ENCODE measurements around the gene ZNF578.
"Not testable (repeated sequence)": the region's sequence is repeated elsewhere in the genome, so short reads cannot be mapped to it uniquely, and the experiment has no call there.

The ZNF578 gene

DNA sequence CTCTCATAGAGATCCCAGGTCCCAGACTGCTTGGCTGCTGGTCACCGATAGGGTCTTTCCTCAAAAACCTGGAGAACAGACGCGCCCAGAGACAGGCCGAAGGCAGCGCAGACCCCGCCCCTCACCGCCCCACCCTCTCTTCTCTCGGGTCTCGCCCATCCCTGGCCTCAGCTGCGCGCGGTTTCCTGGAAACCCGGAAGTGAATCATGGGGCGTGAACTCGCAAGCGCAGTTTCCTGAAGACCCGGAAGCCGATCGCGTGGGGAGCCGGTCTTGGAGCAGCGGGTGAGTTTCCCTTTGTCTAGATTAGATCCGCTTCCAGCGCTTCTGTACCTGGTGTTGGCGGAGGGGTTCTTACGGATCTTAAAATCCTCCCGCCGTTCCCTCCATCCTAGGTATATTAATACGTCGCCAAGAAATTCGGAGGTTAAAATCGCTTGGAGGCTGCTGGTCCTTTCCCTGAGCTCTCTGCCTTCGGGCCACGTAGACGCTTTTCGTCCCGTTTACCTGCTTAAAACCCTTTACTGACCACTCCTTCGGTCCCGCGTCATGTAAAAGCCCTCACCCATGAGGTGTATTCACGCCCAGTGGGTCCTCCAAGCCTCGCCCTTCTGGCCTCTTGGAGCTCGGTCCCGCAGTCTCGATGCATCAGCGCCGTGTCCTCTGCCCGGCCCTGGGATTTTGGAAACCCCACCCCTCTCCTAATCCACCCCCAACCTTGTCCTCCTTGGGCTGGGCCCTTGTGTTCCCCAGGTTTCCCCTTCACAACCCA is at the start of gene ZNF578:
ZNF578 (plus strand) TSS at position 230 of the 771 bp plus-strand sequence. CDS start 48,293 bp downstream, outside the sequence.
- peak; percentile 92 for DNase-seq

DNA sequence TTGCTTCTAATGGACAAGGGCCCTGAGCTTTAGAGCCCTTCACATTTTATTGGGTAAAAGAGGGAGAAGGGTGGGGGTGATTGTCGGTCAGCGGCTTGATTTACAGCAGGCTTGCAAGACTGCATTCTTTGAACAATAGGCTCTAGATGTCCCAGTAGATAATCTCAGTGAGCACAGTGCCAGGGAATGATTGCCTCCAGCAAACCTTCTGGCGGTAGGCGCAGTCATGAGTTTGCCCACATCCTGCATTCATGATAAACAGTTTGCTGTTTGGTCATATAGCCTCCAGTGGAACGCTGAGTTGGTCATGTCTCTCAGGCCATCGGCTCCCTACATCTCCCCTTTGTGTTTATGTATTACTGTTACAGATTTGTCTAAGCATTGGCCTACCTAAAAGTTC is 43.1 kb upstream of the ZNF578 start:
- no peak for DNase-seq

DNA sequence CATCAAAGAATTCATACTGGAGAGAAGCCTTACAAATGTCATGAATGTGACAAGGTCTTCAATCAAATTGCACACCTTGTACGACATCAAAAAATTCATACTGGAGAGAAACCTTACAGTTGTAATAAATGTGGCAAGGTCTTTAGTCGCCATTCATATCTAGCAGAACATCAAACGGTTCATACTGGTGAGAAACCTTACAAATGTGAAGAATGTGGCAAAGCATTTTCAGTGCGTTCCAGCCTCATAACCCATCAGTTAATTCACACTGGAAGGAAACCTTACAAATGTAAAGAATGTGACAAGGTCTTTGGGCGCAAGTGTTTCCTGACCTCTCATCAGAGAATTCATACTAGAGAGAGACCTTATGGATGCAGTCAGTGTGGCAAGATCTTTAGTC is 37.6 kb upstream of the ZNF578 start:
- DNase-seq: no peak

DNA sequence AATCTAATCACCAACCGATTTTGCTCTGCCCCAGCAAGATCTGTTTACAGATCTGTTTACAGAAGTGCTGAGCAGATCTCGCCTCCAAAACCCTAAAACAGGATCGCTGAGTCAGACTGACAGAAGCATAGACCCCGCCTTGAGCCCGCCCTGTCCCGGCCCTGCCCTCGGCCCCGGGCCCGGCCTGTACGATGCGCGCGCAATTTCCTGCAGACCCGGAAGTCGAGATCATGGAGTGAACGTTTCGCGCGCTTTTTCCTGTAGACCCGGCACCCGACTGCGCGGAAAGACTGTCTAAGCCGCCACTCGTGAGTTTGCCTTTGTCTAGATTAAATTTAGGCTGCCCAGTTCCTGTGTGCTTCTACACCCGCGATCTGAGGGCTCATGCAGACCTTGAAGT is 24.4 kb upstream of the ZNF578 start, which contains the start of gene ZNF534:
ZNF534 (plus strand) TSS at position 212 of the 400 bp plus-strand sequence. CDS start 2,327 bp downstream, outside the sequence.
- no peak for DNase-seq

DNA sequence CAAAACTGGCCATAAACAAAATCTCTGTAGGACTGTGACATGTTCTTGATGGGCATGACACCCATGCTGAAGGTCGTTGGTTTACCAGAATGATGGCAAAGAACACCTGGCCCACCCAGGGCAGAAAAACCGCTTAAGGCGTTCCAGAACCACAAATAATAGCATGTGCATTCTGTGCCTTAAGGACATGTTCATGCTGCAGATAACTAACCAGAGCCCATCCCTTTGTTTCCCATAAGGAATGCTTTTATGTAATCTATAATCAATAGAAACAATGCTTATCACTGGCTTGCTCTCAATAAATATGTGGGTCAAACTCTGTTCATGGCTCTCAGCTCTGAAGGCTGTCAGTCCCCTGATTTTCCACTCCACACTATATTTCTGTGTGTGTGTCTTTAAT is 11.2 kb upstream of the ZNF578 start:
- DNase-seq: no peak

DNA sequence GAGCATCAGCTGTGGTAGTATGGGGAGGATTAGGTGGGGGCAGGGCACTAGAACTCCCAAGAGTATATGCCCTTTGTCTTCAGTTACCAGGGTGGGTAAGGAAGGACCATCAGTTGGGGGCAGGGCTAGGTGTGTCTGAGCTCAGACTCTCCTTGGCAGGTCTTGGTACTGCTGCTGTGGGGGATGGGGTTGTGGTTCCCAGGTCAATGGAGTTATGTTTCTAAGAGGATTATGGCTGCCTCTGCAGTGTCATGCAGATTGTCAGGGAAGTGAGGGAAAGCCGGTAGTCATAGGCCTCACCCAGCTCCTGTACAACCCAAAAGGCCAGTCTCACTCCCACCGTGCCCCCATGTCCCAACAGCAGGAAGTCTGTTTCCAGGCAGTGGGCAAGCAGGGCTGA is 8.8 kb upstream of the ZNF578 start:
- no peak for DNase-seq

DNA sequence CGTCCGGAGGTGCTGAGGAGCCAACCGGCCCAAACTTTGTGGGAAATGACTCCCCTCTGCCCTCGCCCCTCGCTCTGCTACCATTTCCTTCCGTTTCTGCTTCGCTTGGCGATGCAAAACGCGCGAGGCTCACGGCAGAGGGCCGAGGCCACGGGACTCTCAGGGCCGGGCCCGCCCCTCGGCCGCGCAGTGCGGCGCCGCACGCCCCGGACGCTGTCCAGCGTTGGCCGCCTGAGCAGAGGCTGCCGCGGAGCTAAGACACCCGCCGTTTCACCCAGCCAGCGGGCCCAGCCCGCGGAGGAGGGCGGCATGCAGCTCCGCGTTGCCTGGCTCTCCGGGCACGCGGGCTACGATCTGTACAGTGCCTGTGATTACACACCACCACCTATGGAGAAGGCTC is 2.1 kb upstream of the ZNF578 start:
- no peak for DNase-seq

DNA sequence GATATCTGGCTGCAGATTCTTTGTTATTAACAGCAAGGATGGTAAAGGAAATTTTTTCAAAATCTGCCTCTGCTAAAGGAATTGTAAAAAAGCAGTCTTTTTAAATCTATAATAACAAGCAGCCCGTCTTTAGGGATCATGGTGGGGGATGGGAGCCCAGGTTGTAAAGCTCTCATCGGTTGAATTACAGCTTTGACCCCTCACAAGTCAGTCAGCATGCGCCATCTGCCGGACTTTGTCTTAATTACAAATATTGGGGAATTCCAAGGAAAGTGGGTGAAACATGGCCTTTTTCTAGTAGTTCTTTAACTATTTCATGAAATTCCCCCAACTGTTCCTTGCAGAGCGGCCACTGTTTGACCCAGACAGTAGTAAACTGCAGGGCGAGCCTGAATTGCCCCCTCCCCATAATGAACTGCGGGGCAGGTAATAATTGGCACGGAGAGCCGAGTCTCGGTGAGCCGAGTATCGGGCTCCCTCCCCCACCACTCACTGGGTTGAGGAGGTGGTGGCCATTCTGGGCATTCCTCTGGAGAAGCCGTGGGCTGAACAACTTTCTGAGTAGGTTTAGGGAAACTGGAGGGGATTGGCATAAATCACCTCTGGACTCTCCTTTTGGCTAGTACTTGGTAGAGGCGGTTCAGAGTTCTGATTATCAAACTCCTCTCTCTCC is 11.6 kb downstream of the ZNF578 start:
- peak; percentile 82 for DNase-seq

DNA sequence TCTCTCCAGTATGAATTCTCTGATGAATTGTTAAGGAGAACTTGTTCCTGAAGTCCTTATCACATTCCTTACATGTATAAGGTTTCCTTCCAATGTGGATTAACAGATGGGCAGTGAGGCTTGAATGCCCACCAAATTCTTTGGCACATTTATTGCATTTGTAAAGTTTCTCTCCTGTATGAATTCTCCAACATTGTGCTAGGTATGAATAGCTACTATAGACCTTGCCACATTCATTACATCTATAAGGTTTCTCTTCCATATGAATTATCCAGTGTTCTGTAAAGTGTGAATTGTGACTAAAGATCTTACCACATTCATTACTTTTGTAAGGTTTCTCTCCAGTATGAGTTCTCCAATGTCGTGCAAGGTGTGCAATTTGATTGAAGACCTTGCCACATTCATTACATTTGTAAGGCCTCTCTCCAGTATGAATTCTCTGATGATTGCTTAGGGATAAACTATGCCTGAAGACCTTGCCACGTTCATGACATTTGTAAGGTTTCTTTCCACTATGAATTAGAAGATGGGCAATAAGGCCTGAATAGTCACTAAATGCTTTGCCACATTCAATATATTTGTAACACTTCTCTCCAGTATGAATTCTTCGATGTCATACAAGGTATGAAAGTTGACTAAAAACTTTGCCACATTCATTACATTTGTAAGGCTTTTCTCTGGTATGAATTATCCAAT is 20.4 kb downstream of the ZNF578 start:
- DNase-seq: peak; percentile 55

DNA sequence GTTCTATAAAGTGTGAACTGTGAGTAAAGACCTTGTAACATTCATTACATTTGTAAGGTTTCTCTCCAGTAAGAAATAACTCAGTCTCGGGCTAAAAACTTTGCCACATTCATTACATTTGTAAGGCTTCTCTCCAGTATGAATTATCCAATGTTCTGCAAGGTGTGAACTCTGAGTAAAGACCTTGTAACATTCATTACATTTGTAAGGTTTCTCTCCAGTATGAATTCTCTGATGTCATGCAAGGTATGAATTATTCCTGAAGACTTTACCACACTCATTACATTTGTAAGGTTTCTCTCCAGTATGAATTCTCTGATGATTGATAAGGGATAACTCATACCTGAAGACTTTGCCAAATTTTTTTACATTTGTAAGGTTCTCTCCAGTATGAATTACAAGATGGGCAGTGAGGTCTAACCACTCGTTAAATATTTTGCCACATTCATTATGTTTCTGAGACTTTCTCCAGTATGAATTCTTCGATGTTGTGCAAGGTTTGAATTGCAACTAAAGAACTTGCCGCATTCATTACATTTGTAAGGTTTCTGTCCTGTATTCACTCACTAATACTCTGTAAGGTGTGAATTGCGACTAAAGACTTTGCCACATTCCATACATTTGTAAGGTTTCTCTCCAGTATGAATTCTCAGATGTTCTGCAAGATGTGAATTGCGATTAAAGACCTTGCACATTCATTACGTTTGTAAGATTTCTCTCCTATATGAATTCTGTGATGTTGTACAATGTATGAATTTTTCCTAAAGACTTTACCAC is 21.2 kb downstream of the ZNF578 start:
- DNase-seq: no peak

DNA sequence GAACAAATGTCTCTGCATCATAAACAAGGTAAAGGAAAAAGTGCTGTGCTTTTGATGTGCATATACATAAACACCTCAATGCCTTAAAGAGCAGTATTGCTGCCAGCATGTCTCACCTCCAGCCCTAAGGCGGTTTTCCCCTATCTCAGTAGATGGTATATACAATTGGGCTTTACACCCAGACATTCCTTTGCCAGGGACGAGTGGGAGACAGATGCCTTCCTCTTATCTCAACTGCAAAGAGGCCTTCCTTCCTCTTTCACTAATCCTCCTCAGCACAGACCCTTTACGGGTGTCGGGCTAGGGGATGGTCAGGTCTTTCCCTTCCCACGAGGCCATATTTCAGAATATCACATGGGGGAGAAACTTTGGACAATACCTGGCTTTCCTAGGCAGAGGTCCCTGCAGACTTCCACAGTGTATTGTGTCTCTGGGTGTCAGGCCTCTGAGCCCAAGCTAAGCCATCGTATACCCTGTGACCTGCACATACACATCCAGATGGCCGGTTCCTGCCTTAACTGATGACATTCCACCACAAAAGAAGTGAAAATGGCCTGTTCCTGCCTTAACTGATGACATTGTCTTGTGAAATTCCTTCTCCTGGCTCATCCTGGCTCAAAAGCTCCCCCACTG is 30.9 kb downstream of the ZNF578 start:
- not testable (repeated sequence) for DNase-seq

DNA sequence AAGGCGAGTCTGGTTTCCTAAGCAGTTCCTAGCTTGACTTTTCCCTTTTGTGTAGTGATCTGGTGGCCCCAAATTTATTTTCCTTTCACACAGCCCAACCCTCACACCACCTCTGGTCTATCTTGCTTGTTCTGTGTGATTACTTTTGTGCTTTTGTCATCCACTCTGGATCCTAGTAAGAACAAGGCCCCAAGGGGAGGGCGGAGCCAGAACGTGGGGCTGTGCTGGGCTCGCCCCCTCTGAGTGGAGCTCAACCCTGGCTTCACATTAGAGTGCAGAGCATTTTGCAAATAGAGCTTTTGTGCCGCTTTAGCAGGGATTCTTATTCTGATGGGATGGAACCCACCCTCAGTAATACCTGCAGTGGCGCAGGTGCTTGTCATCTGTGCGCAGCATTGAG is 31.7 kb downstream of the ZNF578 start:
- DNase-seq: not testable (repeated sequence)

DNA sequence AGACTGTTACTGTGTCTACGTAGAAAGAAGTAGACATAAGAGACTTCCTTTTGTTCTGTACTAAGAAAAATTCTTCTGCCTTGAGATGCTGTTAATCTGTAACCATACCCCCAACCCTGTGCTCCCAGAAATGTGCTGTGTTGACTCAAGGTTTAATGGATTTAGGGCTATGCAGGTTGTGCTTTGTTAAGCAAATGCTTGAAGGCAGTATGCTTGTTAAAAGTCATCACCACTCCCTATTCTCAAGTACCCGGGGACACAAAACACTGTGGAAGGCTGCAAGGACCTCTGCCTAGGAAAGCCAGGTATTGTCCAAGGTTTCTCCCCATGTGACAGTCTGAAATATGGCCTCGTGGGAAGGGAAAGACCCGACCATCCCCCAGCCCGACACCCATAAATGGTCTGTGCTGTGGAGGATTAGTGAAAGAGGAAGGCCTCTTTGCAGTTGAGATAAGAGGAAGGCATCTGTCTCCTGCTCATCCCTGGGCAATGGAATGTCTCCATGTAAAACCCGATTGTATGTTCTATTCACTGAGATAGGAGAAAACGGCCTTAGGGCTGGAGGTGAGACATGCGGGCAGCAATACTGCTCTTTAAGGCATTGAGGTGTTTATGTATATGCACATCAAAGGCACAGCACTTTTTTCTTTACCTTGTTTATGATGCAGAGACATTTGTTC is 32.3 kb downstream of the ZNF578 start:
- not testable (repeated sequence) for DNase-seq

DNA sequence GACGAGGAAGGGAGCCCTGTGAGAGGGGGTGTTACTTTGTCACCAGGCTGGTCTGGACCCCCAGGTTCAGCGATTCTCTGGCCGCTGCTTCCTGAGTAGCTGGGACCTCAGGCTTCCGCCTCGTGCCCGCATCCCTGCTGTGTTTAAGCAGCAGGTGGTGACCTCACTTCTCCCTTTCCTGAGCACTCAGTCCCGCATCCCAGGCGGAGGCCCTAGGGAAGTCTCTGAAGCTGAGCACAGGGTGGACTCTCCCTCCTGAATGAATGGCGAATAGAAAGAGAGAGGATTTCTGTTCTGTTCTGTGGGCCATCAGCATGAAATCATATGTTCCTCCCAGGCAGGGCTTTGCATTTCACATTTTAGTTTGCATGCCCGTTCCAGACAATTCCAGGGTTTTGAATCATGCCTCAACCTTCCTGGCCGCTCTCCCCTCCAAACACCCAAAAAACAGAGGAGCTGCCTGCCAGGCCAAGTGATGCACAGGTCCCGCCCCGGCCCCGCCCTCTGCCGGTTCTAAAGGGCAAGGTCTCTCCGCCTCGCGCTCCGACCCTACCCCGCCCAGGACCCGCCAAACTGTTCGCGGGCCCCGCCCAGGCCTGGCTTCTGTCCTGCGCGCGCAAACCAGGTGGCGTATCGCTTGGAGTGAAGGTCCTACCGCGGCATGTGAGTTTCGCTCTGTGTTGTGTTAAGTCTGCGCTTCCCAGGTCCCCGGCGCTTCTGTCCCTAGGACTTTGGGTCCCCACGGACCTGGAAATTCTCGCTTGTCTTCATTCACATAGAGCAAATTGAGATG is 39.0 kb downstream of the ZNF578 start:
- peak; percentile 89 for DNase-seq

DNA sequence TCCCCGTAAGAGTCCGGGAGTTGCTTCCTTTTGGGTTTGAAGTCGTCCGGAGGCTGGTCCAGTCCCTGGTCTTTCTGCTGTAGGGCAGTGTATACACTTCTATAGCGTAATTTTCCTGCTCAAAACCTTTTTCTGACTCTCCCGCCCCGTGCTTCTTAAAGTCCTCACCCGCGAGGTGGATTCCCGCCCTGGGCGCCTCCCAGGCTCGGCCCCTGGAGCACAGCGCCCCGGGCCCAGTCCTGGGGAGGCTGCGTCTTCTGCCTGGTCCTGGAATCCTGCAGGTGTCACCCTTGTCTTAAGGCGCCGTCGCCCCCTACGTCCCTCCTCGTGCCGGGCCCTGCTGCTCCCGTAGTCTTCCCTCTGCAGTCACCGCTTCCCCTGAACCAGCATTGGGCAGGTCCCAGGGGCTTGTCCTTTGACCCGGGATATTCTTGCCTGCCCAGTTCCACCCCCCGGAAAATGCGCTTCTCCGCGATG is 39.7 kb downstream of the ZNF578 start:
- peak; percentile 78 for DNase-seq

DNA sequence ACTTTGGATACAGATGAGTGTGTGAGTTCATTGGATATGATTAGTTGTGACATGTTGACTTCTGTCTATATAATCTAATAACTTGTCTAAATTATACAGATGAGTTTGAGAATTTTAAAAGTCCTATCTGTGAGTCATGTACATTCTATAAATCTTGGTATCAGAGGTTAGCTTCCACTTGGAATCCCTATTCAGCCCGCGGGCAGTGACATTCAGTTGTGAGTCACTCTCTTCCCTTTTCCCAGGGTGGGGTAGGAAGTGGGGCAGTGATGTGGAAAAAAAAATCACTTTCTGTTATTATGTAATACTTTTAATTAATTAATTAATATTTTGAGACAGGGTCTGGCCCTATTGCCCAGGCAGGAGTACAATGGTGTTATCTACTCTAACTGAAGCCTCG is 41.2 kb downstream of the ZNF578 start:
- no peak for DNase-seq

DNA sequence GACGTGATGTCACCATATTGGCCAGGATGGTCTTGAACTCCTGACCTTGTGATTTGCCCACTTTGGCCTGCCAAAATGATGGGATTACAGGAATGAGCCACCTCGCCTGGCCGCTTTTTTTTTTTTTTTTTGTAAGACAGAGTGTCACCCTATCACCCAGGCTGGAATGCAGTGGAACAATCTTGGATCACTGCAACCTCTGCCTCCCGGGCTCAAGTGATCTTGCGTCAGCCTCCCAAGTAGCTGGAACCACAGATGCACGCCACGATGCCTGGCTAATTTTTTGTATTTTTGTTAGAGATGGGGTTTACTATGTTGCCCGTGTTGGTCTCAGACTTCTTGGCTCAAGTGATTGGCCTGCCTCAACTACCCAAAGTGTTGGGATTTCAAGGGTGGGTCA is 45.2 kb downstream of the ZNF578 start:
- DNase-seq: no peak

DNA sequence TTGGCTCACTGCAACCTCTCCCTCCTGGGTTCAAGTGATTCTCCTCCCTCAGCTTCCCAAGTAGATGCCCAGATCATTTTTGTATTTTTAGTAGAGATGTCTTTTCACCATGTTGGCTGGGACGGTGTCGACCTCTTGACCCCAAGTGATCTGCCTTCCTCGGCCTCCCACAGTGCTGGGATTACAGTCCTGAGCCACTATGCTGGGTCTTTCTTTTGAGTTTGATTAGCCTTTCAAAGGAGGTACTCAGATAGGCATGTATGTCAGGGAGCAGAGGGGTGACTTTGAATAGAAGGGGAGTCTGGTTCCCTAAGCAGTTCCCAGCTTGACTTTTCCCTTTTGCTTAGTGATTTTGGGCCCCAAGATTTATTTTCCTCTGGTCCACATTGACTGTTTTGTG is 47.1 kb downstream of the ZNF578 start:
- not testable (repeated sequence) for DNase-seq

DNA sequence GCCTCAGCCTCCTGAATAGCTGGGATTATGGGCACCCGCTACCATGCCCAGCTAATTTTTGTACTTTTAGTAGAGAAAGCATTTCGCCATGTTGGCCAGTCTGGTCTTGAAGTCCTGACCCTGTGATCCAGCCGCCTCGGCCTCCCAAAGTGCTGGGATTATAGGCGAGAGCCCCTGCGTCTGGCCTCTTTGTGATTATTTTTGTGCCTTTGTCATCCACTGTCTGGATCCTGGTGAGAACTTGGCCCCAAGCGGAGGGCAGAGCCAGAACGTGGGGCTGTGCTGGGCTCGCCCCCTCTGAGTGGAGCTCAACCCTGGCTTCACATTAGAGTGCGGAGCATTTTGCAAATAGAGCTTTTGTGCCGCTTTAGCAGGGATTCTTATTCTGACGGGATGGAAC is 47.6 kb downstream of the ZNF578 start:
- DNase-seq: not testable (repeated sequence)

DNA sequence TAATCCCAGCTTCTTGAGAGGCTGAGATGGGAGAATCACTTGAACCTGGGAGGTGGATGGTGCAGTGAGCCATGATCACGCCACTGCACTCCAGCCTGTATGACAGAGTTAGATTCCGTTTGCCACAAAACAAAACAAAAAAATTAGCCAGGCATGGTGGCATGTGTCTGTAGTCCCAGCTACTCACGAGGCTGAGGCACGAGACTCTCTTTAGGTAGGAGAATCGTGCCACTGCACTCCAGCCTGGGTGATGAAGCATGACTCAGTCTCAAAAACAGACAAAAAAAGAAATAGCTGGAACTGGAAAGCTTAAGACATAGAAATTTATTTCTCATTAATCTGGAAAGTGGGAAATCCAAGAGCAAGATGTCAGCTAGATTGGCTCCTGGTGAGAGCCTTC is 53.9 kb downstream of the ZNF578 start:
- no peak for DNase-seq

DNA sequence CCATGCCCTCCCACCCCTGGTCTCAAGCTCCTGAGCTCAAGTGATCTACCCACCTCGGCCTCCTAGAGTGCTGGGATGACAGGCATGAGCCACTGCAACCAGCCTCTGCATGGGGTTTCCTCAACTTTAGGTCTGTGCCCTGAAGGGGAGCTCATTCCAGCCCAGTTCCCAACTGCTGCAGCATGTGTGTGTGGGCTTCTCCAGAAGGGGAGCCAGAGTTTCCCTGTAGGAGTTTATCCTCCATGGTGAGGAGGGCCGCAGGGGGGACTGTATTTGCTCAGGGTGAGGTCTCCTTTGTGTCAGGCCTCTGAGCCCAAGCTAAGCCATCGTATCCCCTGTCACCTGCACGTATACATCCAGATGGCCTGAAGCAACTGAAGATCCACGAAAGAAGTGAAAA is 62.8 kb downstream of the ZNF578 start:
- no peak for DNase-seq

Measured in DMS53 (cell line).